ENCODE measurements around the gene TMEM129.

DNA sequence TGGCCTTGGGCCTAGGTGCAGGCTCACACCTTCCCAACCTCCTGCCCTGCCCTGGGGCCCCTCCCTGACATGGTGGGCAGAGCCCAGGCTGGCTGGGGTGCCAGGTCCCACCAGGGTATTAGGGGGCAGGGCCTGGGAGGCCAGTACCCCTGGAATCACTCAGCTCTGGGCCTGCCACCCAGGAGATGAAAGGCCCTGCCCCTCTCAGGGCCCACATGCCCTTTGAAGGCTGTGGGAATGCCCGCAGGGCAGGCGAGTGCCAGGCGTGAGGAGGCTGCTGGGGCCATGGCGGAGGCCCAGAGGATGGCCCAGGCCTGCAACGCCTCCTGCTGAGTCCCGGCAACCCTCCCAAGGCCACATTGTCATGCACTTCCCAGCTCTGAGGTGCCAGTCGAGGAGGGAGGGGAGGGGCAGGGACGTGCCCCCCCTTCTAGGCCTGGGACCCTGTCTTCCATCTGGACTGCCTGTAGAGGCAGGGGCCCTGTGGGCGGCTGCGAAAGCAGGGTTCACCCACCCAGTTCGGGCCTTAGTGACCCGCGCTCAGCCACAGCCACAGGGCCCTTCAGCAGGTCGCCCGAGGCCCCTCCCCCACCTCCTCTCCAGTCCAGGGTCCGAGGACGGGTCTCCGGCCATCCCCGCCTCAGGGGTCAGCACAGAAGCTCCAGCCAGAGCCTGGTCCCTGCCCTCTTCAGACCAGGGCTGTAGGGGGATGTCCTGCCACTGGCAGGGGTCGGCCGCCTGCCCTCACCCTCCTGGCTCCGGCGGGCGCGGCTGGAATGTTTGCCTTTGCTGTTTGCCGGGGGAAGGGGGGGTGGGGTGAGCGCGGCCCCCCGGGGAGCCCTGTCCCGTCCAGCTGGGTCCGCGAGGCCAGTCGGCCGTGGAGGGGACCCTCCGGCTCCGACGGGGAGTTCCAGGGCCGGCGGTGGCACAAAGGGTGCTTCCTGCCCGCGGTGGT is 45.3 kb upstream of the TMEM129 start:
- TF ChIP-seq, protein P1, sequence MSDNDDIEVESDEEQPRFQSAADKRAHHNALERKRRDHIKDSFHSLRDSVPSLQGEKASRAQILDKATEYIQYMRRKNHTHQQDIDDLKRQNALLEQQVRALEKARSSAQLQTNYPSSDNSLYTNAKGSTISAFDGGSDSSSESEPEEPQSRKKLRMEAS (IDR thresholded peaks at IDR 0.05; ENCODE audit: low read depth, low read length), result no peak
- TF ChIP-seq, protein P2, sequence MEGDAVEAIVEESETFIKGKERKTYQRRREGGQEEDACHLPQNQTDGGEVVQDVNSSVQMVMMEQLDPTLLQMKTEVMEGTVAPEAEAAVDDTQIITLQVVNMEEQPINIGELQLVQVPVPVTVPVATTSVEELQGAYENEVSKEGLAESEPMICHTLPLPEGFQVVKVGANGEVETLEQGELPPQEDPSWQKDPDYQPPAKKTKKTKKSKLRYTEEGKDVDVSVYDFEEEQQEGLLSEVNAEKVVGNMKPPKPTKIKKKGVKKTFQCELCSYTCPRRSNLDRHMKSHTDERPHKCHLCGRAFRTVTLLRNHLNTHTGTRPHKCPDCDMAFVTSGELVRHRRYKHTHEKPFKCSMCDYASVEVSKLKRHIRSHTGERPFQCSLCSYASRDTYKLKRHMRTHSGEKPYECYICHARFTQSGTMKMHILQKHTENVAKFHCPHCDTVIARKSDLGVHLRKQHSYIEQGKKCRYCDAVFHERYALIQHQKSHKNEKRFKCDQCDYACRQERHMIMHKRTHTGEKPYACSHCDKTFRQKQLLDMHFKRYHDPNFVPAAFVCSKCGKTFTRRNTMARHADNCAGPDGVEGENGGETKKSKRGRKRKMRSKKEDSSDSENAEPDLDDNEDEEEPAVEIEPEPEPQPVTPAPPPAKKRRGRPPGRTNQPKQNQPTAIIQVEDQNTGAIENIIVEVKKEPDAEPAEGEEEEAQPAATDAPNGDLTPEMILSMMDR (IDR thresholded peaks at IDR 0.05; ENCODE audit: low read depth, low read length), result no peak
- TF ChIP-seq POLR2A (IDR thresholded peaks at IDR 0.05; ENCODE audit: extremely low read depth, insufficient read length) (no peak), MYC (IDR thresholded peaks at IDR 0.05; ENCODE audit: low read depth, low read length) (no peak)

Measured in NB4 (cell line).